NCI-H1092 treated with DMSO at 0.1 percent for 48 hours (cell line): ENCODE measurements around the gene MORF4L1.
"Not testable (repeated sequence)": the region's sequence is repeated elsewhere in the genome, so short reads cannot be mapped to it uniquely, and the experiment has no call there.

Experiments used
- DNase-seq: peaks from one replicate; lab custom pipeline; 2025; lab: John Stamatoyannopoulos, UW

MORF4L1 gene, protein sequence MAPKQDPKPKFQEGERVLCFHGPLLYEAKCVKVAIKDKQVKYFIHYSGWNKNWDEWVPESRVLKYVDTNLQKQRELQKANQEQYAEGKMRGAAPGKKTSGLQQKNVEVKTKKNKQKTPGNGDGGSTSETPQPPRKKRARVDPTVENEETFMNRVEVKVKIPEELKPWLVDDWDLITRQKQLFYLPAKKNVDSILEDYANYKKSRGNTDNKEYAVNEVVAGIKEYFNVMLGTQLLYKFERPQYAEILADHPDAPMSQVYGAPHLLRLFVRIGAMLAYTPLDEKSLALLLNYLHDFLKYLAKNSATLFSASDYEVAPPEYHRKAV

DNA sequence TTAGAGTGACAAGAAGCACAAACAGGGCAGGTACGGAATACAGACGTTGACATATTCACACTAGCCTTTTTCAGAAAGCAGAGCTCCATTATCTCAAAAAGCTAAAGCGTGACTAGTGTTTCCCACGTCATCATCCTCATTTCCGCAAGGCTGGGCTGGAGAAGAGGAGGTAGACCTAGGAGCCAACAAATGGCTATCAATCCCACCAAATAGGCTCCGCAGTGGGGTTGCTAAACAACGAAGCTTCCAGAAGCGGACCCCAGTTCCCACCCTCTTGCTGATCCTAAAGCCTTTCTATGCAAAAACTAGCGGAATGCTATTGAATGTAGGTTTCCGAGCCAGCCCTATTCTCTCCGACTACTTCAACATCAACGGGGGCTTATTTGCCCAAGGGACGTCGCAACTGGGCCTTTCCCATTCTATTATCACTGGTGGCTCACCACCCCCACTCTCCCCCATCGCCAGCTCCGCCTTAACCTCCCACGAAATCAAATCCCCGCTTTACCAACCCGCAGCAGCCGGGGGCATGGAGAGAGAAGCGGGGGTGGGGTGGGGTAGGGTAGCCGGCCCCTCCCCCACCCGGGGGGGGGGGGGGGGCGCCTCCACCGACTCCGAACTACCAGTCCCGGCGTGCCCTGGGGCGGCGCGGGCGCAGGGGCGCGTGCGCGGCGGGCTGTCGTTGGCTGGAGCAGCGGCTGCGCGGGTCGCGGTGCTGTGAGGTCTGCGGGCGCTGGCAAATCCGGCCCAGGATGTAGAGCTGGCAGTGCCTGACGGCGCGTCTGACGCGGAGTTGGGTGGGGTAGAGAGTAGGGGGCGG lies at the start of gene MORF4L1:
TSS of gene MORF4L1 (plus strand) at position 736 of the 817 bp plus-strand sequence. CDS start 128 bp downstream, outside the sequence.
- peak; percentile 91 for DNase-seq

DNA sequence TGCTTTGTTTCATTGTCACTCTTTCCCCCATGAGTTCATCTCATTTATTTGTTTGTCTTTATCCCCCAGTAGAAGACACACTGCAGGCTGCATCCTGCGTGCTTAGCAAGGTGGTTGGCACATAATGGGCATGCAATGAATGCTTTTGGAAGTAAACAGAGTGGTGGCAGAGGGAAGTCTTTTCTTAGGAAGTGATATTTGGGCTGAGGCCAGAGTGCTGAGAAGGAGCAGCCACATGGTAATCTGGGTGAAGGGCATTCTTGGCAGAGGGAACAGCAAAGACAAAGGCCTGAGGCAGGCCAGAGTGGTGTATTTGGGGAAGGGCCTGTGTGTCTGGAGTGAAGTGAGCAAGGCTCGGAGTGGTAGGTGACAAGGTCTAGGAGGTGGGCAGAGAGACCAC lies 43.8 kb upstream of the MORF4L1 start:
- no peak for DNase-seq

DNA sequence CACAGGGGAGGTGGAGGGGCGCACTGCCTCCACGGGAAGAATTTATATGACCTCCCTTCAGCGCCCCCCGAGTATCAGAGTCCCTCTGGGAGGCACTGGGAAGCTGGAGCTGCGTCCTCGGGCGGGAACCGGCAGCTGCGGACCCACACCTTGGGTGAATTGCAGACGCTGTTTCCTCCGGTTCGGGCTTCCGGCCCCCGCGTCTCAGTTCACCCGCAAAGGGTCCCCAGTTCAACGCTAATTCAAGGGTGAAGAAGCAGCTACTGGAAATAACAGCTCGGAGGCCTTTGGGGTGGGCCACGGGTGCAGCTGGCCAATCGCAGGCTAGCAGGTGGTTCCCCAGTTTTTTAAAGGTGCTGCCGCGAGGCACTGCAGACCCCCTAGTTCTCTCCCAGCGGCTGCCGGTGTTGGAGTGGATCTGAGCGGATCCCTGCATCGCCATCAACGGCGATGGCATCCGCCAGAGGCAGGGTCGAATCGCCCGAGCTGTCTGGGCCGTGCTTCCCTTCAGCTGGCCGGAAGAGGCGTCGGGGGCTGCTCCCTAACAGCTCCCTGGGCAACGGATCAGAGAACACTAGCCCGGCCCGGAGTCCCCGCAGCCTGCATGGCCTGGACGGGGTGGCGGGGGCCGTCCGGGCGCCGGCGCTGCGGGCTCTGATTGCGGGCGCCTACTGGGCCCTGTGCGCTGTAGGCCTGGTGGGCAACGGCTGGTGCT lies 42.0 kb upstream of the MORF4L1 start:
- DNase-seq: no peak

DNA sequence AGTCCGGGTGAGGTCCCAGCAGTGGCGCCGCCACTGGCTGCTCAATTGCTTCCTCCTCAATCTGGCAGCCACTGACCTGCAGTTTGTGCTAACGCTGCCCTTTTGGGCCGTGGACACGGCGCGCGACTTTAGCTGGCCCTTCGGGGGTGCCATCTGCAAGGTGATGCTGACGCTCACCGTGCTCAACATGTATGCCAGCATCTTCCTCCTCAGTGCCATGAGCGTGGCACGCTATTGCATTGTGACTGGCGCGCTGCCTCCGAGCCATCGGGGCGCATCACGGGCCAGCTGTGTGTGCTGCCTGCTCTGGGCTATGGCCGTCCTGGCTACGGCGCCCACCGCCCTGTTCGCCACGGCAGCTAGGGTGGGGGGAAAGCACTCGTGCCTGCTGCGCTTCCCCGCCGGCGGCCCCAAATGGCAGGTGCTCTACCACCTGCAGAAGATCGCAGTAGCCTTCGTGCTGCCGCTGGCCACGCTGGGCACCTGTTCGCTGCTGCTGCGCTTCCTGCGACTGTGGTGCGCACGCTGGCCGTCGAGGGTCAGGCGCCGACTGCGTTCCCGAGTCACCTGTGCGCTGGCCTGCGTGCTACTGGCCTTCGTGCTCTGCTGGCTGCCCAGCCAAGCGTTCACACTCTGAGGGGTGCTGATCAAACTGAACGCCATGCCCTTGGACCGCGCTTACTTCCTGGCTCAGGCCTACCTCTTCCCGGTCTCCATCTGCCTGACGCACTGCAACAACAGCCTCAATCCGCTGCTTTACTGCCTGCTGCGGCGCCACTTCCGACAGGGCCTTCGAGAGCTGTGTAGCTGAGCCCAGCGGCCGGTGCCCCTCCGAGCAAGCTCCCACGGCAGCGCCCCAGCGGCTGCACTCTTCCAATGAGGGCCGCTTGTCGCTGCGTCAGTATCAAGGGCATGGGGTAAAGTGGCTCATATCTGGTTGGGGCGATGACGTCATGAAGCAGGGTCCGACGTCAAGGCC lies 41.2 kb upstream of the MORF4L1 start:
- no peak for DNase-seq

DNA sequence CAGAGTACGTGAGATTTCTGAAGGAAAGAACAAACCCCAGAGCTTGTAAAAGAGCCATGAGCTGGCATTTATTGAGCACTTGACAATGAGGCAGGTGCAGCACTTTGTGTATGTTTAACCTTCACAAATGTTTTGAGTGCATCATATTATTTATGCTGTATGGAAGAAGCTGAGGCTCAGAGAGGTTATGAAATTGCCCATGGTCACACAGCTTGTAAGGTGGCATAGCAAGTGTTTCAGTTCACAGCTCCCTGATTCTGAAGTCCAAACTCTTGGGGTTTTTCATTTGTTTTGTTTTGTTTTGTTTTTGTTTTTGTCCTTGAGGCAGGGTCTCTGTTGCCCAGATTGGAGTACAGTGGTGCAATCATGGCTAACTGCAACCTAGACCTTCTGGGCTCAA lies 36.4 kb upstream of the MORF4L1 start:
- DNase-seq: no peak

DNA sequence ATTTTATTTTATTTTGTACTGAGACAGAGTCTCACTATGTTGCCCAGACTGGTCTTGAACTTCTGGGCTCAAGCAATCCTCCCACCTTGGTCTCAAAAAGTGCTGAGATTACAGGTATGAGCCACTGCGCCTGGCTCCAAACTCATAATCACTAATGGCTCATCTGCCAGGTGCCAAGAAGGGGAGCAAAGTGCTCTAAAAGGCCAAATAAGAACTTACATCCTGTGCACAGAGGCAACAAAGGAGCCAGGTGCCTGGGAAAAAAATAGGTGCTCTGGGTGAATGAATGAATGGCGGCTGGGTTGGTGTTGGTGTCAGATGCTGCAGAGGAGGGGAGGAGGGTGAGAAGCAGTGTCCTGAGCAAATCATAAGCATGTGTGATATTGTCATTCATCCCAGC lies 35.6 kb upstream of the MORF4L1 start:
- DNase-seq: no peak

DNA sequence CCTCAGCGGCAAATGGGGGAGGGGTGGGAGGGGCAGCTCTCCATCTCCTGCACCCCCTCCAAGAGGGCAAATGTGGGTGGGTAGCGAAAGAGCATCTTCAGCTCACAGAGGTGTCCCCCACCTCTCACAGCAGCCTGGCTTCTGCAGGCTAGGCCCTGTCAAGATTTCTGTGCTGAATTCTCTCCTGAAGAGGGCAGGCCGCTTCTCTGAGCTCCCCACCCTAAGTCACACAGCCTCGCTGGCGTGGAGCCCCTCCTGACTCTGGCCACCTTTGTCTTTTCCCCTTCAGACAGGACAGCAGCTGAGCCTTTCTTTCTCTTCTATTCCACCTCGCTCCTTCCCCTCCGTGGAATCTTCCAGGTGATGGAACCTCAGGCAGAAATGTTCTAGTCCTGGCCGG lies 35.1 kb upstream of the MORF4L1 start:
- no peak for DNase-seq

DNA sequence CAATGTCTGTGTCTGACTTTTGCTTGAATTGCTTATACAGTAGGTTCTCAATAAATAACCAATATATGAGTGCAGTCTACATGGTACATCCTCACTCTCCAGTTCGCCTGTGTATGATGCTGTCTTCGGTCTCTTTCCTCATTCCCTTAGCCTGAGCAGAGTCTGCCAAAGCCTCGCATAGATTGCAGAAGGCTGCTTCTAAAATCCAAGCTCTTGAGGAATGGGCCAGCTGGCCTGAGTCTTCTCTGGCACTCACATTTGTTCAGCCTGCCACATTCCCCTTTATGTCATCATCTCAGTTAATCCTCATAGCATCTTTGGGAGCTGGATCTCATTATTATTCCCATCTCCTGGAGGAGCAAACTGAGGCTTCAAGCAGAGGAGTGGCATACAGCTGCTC lies 34.2 kb upstream of the MORF4L1 start:
- no peak for DNase-seq

DNA sequence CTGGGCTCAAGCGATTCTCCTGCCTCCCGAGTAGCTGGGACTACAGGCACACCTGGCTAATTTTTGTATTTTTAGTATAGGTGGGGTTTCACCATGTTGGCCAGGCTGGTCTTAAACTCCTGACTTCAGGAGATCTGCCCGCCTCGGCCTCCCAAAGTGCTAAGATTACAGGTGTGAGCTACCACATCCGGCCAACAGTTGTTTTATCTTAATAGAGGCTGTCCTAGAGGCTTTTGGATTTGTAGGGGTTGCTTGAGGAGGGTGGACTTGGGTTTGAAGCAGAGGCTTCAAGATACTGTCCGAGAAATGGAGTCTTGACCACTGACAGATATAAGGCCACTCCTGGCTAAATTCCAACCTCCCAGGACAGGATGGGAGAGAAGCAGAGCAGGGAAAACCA lies 33.5 kb upstream of the MORF4L1 start:
- DNase-seq: not testable (repeated sequence)

DNA sequence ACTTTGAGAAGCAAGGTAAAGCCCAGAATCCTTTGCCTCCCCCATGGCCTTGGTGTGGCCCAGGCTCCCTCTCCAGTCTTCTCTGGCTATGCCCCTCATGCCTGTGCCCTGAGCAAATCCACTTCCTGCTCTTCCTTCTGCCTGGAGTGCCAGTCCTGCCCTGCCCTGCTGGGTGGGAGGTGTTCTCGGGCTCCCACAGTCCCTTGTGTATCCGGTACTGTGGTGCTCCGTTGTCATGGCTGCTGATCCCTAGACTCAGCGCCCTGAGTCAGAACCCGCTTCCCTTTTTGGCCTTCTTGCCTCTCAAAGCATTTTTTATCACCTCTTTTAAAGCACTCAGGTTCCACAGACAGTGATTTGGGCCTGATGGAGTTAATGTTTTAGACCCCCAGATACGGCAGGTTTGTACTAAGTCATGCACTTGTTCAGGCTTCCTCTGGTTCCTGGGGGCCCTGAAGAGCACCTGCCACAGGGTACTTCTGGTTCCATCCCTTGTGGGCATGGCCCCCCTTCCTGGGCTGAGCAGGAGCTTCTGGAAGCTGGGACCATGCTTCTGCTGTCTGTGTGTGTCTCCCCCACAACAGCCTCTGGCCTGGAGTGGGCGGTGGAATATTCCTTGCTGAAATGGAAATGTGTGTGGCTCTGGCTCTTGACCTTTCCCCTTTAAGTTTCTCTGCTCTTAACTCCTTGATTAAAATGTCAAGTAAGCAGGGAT lies 31.9 kb upstream of the MORF4L1 start:
- DNase-seq: no peak

DNA sequence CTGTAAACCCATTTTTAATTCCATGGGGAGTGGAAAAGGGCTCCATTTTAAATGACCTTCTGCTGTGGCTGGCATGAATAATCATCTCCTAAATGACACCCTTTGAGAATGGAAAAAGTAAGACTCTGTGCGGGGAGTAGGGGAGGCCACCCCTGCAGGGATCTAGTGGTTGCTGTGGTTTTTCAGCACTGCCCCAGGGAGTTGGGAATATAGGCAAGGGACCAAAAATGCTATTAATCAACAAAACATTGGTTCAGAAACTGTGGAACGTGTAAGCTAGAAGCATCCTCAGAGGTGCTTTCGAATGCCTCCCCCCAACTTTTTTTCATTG lies 31.3 kb upstream of the MORF4L1 start:
- DNase-seq: no peak

DNA sequence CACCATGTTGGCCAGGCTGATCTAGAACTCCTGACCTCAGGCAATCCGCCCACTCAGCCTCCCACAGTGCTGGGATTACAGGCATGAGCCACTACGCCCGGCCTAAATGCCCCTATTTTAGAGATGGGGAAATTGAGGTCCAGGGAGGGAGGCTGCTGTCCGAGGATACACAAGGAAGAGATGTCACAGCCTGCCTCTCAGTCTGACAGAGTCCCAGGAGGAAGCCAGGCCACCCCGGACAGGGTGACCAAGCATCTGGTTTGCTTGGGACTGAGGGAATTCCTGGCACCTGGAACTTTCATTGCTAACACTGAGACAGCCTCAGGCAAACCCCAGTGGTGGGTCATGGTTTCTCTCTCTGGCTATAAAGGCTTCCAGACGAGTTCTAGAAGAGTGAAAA lies 30.8 kb upstream of the MORF4L1 start:
- no peak for DNase-seq

DNA sequence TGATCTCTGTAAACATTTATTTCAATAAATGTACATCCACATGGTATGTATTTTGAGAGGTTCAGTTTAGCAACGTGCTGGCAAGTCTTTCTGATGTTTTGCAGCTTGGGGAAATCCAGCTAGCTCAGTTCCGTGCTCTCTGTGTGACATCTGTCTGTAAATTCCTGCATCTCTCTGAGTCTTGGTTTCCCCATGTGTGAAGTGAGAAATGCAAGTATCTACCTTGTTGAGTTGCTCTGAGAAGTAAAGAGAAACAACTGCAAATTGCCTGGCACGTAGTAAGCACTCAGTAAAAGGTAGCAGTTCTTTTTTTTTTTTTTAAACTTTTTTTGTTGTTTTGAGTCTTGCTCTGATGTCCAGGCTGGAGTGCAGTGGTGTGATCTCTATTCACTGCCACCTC lies 30.2 kb upstream of the MORF4L1 start:
- no peak for DNase-seq

DNA sequence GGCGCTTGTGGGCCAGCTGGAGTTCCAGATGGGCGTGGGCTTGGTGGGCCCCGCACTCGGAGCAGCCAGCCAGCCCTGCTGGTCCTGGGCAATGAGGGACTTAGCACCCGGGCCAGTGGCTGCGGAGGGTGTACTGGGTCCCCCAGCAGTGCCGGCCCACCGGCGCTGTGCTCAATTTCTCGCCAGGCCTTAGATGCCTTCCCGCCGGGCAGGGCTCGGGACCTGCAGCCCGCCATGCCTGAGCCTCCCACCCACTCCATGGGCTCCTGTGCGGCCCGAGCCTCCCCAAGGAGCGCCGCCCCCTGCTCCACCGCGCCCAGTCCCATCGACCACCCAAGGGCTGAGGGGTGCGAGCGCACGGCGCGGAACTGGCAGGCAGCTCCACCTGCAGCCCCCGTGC lies 25.8 kb upstream of the MORF4L1 start:
- not testable (repeated sequence) for DNase-seq

DNA sequence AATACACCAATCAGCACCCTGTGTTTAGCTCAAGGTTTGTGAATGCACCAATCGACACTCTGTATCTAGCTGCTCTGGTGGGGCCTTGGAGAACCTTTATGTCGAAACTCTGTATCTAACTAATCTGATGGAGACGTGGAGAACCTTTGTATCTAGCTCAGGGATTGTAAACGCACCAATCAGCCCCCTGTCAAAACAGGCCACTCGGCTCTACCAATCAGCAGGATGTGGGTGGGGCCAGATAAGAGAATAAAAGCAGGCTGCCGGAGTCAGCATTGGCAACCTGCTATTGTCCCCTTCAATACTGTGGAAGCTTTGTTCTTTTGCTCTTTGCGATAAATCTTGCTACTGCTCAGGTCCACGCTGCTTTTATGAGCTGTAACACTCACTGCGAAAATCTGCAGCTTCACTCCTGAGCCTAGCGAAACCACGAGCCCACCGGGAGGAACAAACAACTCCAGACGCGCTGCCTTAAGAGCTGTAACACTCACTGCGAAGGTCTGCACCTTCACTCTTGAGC lies 25.2 kb upstream of the MORF4L1 start:
- DNase-seq: not testable (repeated sequence)

DNA sequence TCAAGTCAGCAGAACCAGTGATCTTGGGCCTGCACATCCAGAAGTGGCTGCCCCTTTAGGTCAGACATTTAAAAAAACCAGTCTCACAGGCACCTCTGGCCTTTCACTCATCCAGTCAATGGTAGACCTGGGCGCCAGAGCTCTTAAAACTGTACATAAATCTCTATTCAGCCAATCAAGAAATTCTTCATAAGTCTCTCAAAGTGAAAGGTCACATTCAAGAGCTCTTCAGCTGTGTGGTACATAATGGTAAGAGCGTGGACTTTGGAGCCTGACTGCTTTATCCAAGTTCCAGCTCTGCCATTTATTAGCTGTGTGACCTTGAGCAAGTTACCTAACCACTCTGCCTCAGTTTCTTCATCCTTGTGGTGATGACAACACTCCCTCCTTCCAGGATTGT lies 22.3 kb upstream of the MORF4L1 start:
- DNase-seq: no peak

DNA sequence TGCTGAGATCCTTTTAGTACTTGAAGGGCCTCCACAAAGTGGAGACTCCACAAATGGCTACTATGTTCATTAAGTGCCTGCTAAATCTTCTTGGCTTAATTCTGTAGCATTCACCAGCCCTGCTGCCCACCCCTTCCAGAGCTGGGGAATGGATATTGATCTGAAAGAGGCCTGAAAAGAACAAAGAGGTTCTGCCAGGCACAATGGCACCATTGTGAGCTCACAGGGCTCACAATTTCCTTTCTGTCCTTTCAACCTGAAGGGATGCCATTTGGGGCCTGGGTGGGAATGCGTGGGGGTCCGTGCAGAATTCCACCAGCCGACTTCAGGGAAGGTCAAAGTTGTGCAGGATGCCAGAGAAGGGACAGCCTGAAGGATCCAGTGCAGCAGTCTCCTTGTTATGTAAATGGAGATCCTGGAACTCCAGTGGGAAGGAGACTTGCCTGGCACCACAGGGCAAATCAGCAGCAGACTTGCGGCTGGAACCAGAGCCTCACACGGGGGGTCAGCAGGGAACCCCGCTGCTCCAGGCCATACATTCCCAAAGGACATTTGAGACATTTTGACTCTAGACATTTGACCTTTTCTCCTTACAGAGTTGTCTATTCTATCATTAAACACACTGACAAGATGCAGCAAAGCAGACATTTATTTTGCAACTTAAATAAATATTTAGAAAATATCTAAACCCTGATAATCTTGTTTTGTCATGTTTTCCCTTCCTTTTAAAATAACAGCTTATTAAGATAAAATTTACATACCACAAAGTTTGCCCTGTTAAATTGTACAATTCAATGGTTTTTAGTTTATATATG lies 21.5 kb upstream of the MORF4L1 start:
- no peak for DNase-seq

DNA sequence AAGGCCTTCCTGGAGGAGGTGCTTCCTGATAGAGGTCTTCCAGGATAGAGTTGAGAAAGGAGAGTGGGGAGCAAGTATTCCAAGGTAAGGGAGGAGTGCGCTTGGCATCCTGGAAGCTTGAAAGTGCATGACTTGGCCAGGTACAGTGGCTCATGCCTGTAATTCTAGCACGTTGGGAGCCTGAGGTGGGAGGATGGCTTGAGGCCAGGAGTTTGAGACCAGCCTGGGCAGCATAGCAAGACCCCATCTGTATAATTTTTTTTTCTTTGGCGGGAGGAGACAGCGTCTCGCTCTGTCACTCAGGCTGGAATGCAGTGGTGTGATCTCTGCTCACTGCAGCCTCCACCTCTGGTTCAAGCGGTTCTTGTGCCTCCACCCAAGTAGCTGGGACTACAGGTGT lies 19.2 kb upstream of the MORF4L1 start:
- no peak for DNase-seq

DNA sequence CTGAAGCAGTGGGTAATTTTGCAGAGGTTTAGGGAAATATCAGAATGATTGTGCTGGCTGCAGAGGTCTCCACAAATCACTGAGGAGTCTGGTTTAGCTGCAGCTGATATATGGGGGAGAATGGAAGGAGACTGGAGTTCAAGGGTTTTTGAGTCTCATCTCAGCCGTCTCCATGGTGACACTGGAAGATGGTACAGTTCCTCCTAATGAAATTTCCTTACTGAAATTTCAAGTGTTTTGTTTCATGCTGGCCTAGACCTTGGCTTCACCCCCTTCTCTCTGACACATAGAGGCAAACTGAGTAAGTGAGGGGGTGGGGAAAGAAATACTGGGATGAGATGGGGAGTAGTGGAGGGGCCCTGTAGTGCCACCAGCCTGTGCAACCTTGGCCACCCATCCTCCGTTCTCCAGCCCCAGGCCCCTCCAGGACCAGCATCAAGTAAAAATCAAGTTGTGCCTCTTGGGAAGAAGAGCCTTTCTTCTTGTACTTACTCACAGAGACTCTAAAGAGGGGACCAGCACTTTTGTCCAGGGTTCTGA lies 17.8 kb upstream of the MORF4L1 start:
- DNase-seq: no peak

DNA sequence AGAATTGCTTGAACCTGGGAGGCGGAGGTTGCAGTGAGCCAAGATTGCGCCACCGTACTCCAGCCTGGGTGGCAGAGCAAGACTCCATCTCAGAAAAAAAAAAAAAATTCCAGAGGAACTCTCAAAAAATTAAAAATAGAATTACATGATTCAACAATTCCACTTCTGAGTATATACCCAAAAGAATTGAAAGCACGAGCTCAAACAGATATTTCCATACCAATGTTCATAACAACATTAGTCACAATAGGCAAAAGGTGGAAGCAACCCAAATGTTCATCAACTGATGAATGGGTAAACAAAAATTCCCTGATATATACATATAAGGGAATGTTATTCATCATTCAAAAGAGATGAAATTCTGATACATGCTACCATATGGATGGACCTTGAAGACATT lies 16.9 kb upstream of the MORF4L1 start:
- DNase-seq: no peak
